Measurements from ENCODE around the gene MBNL1.

The MBNL1 gene

DNA sequence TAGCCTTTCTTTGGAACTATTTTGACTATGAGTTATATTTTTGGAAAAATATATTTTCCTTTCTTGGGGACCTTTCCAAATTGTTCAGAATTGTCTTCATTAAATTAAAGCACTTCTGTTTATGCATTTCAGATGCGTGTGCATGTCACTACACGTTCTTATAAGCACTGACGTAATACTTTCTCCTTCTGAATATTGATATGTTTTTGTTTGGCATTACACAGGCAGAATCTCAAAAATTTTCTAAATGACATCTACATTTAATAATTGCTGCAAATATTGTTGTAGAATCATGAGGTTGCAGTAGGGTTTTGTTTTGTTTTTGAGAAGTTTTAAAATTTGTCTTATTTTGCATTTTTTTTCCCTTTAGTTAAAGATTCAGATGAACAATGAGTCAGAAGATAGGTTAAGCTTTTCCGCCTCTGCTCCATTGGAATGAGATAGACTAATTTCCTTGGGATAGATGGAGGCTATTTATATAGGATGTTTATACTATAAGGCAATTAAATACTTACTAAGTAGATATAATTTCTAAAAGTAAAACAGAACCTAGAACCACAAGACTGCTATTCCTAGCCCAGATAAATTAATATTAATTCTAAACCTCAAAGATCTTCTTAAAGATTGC, 110.8 kb downstream of the MBNL1 start:
- no peak overlapping the region for H3K4me3 Mint-ChIP-seq
- TF ChIP-seq, protein P1, sequence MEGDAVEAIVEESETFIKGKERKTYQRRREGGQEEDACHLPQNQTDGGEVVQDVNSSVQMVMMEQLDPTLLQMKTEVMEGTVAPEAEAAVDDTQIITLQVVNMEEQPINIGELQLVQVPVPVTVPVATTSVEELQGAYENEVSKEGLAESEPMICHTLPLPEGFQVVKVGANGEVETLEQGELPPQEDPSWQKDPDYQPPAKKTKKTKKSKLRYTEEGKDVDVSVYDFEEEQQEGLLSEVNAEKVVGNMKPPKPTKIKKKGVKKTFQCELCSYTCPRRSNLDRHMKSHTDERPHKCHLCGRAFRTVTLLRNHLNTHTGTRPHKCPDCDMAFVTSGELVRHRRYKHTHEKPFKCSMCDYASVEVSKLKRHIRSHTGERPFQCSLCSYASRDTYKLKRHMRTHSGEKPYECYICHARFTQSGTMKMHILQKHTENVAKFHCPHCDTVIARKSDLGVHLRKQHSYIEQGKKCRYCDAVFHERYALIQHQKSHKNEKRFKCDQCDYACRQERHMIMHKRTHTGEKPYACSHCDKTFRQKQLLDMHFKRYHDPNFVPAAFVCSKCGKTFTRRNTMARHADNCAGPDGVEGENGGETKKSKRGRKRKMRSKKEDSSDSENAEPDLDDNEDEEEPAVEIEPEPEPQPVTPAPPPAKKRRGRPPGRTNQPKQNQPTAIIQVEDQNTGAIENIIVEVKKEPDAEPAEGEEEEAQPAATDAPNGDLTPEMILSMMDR (IDR thresholded peaks at IDR 0.05): no peak
- H3K9me3 Mint-ChIP-seq: no peaks in the 10 kb centered on the region
- H3K4me1 Mint-ChIP-seq: no peaks in the 10 kb centered on the region
- H3K27ac Mint-ChIP-seq: no peak overlapping the region
- no peaks in the 10 kb centered on the region for H3K27me3 Mint-ChIP-seq (ENCODE audit: low read depth, poor library complexity)
- DNase-seq: no peak
- no peaks in the 10 kb centered on the region for H3K36me3 Mint-ChIP-seq (ENCODE audit: low read depth)

DNA sequence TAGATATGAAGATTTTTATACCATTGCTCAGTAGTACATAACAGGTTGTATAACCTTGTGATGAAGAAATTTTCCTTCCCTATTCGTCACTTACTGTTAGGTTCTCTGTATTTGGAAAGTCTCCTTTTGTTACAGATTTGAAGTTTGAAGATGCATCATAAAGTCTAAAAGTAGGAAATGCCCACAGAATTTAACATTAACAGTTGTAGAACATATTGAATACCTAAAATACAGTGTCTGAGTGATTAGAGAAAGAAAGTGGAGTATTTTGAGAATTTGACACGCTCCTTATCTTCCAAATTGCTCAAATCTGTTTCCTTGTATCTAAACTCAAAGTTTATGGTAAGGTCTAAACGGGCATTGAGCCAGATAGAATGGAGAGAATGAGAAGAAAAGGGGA, 111.3 kb downstream of the MBNL1 start:
- no peak overlapping the region for H3K27ac Mint-ChIP-seq
- no peak overlapping the region for H3K4me3 Mint-ChIP-seq
- no peaks in the 10 kb centered on the region for H3K9me3 Mint-ChIP-seq
- DNase-seq: no peak
- no peaks in the 10 kb centered on the region for H3K4me1 Mint-ChIP-seq
- no peaks in the 10 kb centered on the region for H3K27me3 Mint-ChIP-seq (ENCODE audit: low read depth, poor library complexity)
- TF ChIP-seq, protein P1 (IDR thresholded peaks at IDR 0.05): no peak
- no peaks in the 10 kb centered on the region for H3K36me3 Mint-ChIP-seq (ENCODE audit: low read depth)

DNA sequence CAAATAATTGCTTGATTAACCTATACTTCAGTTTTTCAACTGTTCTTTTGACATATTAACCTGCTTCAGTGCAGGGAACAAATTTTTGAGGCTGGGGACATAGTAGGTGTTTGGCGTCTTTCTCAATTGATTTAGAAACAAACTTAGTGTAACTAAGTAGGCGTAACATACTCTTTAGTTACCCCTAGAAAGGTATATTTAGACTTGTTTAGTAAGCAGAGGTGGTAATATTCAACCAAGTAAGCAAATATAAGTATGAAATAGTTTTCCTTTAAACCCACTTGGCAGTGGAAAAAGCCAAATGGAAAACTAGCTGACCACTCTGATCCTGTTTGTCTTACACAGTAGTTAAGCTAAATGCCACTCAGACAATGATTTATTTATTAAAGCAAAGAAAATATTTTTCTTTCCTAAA, 113.2 kb downstream of the MBNL1 start:
- H3K9me3 Mint-ChIP-seq: no peaks in the 10 kb centered on the region
- H3K36me3 Mint-ChIP-seq (ENCODE audit: low read depth): no peaks in the 10 kb centered on the region
- TF ChIP-seq, protein P1 (IDR thresholded peaks at IDR 0.05): no peak
- H3K27ac Mint-ChIP-seq: no peak overlapping the region
- no peaks in the 10 kb centered on the region for H3K4me1 Mint-ChIP-seq
- H3K27me3 Mint-ChIP-seq (ENCODE audit: low read depth, poor library complexity): no peaks in the 10 kb centered on the region
- no peak overlapping the region for H3K4me3 Mint-ChIP-seq
- no peak for DNase-seq

DNA sequence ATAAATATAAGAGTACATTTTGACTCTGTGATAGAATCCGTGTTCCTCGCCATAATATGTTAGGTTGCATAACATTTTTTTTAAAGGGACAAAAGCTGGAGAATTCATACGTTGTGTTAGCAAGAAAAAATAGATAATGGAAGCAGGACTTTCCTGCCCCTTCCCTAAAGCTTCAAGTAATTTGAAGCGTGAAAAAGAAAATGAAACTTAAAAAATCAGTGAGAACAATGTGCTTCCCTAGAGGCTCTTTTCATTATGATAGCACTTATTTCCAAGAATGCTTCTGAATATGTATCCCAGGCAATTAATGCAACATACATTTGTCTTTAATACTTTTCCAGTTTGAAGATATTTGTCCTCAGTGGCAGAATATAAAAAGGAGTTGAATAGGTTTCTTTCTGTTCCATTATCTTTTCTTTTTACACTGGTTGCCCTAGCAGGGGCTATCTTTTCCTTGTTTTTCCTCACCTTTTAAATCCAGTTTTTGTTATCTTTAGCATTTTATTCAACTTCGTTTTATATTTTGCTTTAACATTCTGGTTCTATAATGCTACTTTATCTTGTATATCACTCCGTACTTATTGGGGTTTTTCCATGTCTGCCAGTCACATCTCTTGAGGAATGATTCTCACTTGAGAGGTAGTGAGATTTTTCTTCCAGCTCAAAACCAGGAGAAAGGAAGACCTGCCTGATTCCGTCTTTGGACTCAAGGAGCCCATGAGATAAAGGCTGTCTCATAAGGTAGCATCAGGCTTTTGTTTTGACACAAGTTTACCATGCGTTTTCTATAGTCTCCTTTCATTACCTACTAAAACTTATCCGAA, 113.8 kb downstream of the MBNL1 start:
- Mint-ChIP-seq H3K4me3 (no peak overlapping the region), H3K27me3 (ENCODE audit: low read depth, poor library complexity) (no peaks in the 10 kb centered on the region), H3K9me3 (no peaks in the 10 kb centered on the region), H3K27ac (no peak overlapping the region), H3K4me1 (no peaks in the 10 kb centered on the region), H3K36me3 (ENCODE audit: low read depth) (no peaks in the 10 kb centered on the region)
- DNase-seq: no peak
- TF ChIP-seq, protein P1 (IDR thresholded peaks at IDR 0.05): no peak

DNA sequence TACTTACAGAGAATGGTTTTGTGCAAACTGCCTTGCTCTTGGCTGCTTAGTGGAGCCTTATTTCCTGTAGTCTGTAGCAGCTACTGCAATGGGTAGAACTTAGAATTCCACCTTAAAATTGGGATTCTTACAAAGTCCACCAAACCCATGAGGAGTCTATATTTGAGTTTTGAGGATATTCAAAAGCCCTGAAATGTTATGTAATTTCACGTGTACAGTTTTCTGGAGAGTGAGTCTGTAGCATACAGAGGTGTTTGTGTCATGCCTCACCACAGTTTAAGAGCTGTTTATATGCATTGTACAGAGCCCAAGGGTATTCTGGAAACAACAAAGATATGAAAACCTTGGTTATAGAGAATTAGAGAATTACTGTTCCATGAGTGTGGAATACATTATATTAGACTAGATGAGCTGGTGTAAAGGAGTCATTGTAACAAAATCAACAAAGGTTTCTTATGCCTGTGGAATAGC, 114.4 kb downstream of the MBNL1 start:
- no peaks in the 10 kb centered on the region for H3K36me3 Mint-ChIP-seq (ENCODE audit: low read depth)
- H3K9me3 Mint-ChIP-seq: no peaks in the 10 kb centered on the region
- H3K27ac Mint-ChIP-seq: no peak overlapping the region
- no peak for DNase-seq
- H3K27me3 Mint-ChIP-seq (ENCODE audit: low read depth, poor library complexity): no peaks in the 10 kb centered on the region
- no peak overlapping the region for H3K4me3 Mint-ChIP-seq
- no peaks in the 10 kb centered on the region for H3K4me1 Mint-ChIP-seq
- TF ChIP-seq, protein P1 (IDR thresholded peaks at IDR 0.05): no peak

All from nephron progenitor cell (in vitro differentiated cells).